Neuron (in vitro differentiated cells): ENCODE measurements around the gene PDE4DIP.
A peak's percentile ranks its signal among the peaks of the same experiment; 100 is the strongest.
"Not testable (repeated sequence)": the region's sequence is repeated elsewhere in the genome, so short reads cannot be mapped to it uniquely, and the experiment has no call there.

Source experiments
- H2AFZ ChIP-seq: one replicate; pipeline ENCODE4 v1.6.1; 2013; ENCODE audit warnings: low read depth, mild to moderate bottlenecking, inconsistent platforms, low read length, moderate library complexity
- H3K27me3 ChIP-seq: one replicate; pipeline ENCODE4 v1.6.1; 2013; ENCODE audit warnings: low read length; ENCODE audit not compliant: insufficient read depth
- H3K36me3 ChIP-seq: one replicate; pipeline ENCODE4 v1.6.1; 2013; ENCODE audit warnings: low read length; ENCODE audit not compliant: insufficient read depth
- H3K4me1 ChIP-seq: one replicate; pipeline ENCODE4 v1.6.1; 2013; ENCODE audit warnings: low read length; ENCODE audit not compliant: insufficient read depth
- H3K4me3 ChIP-seq: 2 replicates; pipeline ENCODE4 v1.5.1; 2013; ENCODE audit warnings: mild to moderate bottlenecking, low read length, moderate library complexity
- H3K9me3 ChIP-seq: one replicate; pipeline ENCODE4 v1.6.1; 2013; ENCODE audit warnings: low read length

Gene PDE4DIP

DNA sequence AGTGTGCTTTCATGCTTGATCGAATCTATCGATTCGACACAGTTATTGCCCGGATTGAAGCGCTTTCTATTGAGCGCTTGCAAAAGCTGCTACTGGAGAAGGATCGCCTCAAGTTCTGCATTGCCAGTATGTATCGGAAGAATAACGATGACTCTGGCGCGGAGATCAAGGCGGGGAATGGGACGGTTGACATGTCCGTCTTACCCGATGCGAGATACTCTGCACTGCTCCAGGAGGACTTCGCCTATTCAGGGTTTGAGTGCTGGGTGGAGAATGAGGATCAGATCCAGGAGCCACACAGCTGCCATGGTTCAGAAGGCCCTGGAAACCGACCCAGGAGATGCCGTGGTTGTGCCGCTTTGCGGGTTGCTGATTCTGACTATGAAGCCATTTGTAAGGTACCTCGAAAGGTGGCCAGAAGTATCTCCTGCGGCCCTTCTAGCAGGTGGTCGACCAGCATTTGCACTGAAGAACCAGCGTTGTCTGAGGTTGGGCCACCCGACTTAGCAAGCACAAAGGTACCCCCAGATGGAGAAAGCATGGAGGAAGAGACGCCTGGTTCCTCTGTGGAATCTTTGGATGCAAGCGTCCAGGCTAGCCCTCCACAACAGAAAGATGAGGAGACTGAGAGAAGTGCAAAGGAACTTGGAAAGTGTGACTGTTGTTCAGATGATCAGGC is 108.8 kb downstream of the PDE4DIP start:
- not testable (repeated sequence) for H3K36me3 ChIP-seq, H3K4me1 ChIP-seq, H3K9me3 ChIP-seq, H3K27me3 ChIP-seq
- Histone ChIP-seq H3K4me3 (peak overlapping the region; percentile 86), H2AFZ (peak overlapping the region; percentile 54)

DNA sequence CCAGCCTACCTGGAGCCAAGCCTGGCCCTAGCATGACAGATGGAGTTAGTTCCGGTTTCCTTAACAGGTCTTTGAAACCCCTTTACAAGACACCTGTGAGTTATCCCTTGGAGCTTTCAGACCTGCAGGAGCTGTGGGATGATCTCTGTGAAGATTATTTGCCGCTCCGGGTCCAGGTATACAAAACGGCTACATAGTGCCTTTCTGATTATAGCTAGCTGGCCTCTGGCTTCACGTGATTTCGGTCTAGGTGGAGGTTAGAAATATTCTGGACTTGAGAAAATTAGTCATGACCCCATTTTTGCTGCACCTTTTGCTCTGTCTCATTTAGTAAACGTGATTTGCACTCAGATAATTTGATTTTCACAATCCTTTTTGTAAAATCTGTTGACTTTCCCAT is 109.5 kb downstream of the PDE4DIP start:
- H3K36me3 ChIP-seq, H3K4me1 ChIP-seq, H3K27me3 ChIP-seq, H3K9me3 ChIP-seq, H2AFZ ChIP-seq: not testable (repeated sequence)
- peak overlapping the region; percentile 19 for H3K4me3 ChIP-seq

DNA sequence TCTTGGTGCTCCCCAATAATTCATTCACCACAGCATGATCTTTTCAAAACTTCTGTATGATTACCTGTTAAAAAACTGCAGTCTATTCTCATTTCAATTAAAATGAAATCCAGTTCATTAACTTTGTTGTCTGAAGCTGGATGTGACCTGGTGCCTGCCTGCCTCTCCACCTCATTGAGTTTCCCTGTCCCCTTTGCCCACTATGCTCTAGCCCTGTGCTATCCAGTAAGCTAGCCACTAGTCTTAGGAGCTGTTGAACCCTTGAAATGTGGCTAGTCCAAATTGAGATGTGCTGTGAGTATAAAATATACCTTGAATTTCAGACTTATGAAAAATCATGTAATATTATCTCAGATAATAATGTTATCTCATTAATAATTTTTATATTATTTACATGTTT is 114.1 kb downstream of the PDE4DIP start:
- H3K36me3 ChIP-seq, H3K4me3 ChIP-seq, H3K4me1 ChIP-seq, H2AFZ ChIP-seq, H3K27me3 ChIP-seq, H3K9me3 ChIP-seq: not testable (repeated sequence)

DNA sequence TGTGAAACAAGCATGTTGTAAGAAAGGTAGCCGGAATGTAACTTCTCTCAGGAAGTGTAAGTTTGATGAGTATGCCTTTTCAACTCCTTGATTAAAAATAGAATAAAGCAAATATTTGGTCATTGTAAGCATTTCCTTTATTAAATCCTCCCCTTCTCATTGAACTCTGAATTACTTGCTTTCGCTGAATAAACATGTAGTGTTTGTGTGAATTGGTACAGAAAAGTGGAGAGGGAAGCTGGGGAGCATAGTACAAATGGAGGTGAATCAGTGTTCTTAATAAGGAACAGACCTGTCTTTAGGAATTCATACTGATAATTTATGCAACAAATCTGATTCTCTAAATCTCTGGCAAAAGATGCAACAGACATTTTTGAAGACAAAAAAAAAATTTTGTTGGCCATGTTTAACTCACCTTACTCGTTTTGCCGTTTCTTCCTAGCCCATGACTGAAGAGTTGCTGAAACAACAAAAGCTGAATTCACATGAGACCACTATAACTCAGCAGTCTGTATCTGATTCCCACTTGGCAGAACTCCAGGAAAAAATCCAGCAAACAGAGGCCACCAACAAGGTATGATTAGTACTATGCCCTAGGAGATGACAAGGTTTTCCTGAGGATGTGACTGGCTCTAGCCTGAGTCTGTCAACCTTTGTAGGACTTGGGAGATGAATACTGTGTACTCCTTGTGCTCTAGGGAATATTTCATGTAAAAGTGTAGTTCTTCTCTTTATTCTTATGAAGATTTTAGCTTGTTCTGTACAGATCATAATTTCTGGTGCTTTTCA is 116.2 kb downstream of the PDE4DIP start:
- H3K9me3 ChIP-seq, H3K4me1 ChIP-seq, H3K4me3 ChIP-seq, H3K27me3 ChIP-seq, H2AFZ ChIP-seq, H3K36me3 ChIP-seq: not testable (repeated sequence)

DNA sequence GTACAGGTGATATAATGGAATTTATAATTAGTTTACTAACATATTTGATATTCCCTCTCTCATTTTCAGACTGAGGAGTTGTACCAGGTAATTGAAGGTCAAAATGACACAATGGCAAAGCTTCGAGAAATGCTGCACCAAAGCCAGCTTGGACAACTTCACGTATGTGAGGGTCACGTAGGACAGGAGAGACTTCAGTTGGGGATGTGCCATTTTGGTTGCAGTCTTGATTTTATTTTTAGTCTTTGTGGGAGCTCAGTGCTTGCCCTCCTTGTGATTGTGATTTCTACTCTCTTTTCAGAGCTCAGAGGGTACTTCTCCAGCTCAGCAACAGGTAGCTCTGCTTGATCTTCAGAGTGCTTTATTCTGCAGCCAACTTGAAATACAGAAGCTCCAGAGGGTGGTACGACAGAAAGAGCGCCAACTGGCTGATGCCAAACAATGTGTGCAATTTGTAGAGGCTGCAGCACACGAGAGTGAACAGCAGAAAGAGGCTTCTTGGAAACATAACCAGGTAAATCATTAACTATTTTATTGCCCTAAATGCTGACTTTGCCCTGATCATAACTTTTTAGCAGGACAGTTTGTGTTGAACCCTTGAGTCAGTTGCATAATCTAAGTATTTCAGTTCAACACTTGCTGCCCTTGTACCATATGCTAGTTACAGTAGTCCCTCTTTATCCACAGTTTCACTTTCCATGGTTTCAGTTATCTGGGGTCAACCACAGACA is 118.1 kb downstream of the PDE4DIP start:
- not testable (repeated sequence) for H3K4me1 ChIP-seq, H2AFZ ChIP-seq, H3K9me3 ChIP-seq, H3K4me3 ChIP-seq, H3K27me3 ChIP-seq, H3K36me3 ChIP-seq

DNA sequence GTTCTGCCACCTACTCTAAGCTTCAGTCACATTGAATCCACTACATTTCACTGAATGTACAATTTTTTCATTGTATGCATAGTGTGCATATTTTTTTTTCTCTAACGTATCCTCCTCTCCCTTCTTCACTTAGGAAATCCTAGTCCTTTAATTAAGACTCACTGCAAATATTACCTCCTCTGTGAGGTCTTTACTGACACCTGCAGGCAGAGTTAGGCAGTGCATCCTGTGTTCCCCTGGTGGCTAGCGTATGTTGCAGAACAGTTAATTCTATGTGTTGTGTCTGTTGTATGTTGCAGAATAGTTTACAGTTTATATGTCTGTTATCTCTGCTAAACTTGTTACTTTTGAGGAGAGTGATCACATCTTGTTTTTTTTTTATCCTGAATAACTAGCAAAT is 121.9 kb downstream of the PDE4DIP start:
- H3K4me1 ChIP-seq, H3K4me3 ChIP-seq, H3K36me3 ChIP-seq, H3K9me3 ChIP-seq, H3K27me3 ChIP-seq, H2AFZ ChIP-seq: not testable (repeated sequence)

DNA sequence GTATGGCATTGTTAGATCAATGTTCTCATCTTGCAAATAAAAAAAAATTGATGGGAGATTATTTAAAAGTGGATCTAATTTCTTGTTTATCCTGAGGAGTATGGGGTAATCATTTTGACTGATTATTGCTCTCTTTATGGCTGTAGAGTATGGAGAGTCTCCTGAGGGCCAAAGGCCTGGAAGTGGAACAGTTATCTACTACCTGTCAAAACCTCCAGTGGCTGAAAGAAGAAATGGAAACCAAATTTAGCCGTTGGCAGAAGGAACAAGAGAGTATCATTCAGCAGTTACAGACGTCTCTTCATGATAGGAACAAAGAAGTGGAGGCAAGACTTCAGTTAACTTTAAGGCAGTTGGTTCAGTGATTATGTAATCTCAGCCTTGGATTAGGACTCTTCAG is 123.4 kb downstream of the PDE4DIP start:
- not testable (repeated sequence) for H3K9me3 ChIP-seq, H2AFZ ChIP-seq, H3K36me3 ChIP-seq, H3K4me3 ChIP-seq, H3K27me3 ChIP-seq, H3K4me1 ChIP-seq

DNA sequence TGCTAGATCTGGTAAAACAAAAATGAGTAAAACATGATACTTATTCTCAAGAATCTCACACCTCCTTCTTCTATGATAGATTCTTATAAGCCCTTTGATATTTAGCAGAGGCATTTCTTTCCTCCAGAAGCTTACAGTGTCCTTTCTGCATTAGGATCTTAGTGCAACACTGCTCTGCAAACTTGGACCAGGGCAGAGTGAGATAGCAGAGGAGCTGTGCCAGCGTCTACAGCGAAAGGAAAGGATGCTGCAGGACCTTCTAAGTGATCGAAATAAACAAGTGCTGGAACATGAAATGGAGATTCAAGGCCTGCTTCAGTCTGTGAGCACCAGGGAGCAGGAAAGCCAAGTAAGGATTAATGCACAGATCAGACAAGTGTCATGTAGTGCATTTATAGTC is 124.5 kb downstream of the PDE4DIP start:
- H3K27me3 ChIP-seq, H3K36me3 ChIP-seq, H3K9me3 ChIP-seq, H2AFZ ChIP-seq, H3K4me3 ChIP-seq, H3K4me1 ChIP-seq: not testable (repeated sequence)

DNA sequence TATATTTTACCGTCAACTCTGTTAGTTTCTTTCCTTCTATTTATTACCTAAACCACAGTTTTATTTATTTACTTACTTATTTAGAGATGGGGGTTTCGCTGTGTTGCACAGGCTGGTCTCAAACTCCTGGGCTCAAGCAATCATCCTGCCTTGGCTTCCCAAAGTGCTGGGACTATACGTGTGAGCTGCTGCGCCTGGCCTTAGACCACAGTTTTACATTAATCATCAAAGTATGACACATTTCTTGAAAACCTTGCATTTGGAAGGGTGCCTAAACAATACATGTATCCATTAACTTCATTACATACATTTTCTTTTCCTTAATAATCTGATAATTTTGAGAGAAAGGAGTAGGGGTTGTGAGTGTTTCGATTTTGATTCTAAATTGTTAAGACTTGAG is 124.9 kb downstream of the PDE4DIP start:
- not testable (repeated sequence) for H3K27me3 ChIP-seq, H3K36me3 ChIP-seq, H2AFZ ChIP-seq, H3K4me3 ChIP-seq, H3K4me1 ChIP-seq, H3K9me3 ChIP-seq

DNA sequence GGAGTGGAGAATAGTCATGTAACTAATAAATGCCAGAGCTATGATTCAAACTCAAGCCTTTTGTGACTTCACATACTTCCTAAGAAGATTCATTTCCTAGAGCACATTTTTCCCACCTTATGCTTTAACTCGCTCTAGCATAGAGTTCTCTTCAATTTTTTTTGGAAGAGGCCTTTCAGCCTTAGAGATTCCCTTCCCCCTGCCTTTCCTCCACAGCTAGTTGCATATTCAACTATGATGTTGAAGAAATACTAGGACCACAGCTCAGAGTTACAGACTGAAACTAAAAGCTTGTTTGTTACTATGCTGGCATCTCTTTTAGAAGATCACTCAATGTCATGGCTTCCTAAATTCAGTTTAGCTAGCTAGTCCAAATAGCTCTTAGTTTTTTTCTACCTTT is 131.2 kb downstream of the PDE4DIP start:
- not testable (repeated sequence) for H3K27me3 ChIP-seq, H2AFZ ChIP-seq, H3K4me3 ChIP-seq, H3K9me3 ChIP-seq, H3K4me1 ChIP-seq
- peaks cover 20% of the 10 kb centered on the region for H3K36me3 ChIP-seq

DNA sequence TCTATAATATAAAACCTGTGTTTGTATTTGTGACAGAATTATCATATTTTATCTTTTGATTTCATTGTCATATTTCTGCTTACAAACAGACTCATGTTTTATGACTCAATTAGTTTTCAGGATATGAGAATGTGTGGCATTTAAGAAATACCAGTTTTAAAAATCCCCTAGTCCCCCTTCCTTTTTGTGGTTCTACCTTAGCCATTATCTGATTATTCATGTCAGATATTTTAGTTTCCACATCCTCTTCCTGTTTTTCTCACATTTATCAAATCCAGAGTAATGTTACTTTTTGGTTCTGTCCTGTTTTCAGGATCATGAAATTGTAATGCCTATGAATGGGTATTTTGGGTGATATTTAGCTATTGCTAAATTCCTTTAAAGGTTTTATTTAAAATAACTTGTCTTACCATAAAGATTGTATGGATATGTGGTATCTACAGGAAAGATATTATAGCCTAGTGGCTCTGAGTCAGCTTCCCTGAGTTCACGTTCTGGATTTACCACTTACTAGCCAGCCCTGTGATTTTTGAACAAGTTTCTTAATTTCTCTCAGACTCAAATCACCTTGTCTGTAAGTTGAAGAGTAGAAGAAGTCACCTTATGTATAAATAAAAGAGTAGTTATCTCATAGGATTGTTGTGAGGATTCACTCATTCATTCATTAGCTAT is 131.8 kb downstream of the PDE4DIP start:
- not testable (repeated sequence) for H3K27me3 ChIP-seq, H2AFZ ChIP-seq, H3K4me1 ChIP-seq, H3K4me3 ChIP-seq, H3K9me3 ChIP-seq
- H3K36me3 ChIP-seq, result peaks cover 23% of the 10 kb centered on the region

DNA sequence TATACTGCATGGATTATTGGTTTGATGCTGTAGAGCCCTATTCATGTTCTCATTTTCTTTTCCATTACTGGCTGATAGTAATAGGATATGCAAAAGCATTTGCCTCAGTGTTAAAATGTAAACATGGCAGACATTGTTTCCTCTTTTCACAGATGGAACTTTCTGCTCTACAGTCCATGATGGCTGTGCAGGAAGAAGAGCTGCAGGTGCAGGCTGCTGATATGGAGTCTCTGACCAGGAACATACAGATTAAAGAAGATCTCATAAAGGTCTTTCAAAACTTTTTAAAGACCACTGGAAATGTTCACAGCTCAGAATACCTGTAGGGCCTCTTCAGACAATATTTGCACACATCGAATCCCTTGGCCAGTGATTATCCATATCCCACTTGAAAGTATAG is 133.6 kb downstream of the PDE4DIP start:
- H3K4me3 ChIP-seq, H3K4me1 ChIP-seq, H2AFZ ChIP-seq, H3K9me3 ChIP-seq, H3K27me3 ChIP-seq: not testable (repeated sequence)
- H3K36me3 ChIP-seq, result peaks cover 32% of the 10 kb centered on the region

DNA sequence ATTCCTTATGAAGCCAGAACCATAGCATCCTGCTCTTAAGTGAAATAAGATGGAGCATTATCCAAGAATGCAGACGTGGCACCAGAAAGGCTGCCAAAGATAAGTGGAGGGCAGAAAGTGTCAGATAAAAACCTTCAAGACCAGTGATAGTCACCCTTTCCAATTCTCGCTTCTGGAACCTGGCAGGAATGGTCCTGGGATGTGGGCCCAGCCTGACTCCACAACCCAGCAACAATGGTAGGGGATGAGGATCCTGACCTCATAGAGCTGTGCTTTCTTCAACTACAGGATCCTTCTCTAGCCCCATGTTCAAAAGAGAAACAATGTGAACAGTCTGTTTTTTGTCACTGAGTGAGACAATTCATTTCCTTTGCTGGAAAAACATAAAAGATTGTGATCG is 145.2 kb downstream of the PDE4DIP start:
- not testable (repeated sequence) for H3K4me3 ChIP-seq

More for the DNA sequence above, 145.2 kb downstream of the PDE4DIP start:
- not testable (repeated sequence) for H3K4me1 ChIP-seq, H2AFZ ChIP-seq, H3K36me3 ChIP-seq, H3K9me3 ChIP-seq, H3K27me3 ChIP-seq
